Fibroblast of lung (primary cell): ENCODE measurements around the gene GAPDHS.

Experiments used
- CTCF ChIP-seq, 2 donors: IDR thresholded peaks in 1 of 2; conservative IDR thresholded peaks in 1 of 2; 1 replicate in 1 of 2; 2 replicates in 1 of 2; pipeline ENCODE4 v1.5.1; 2011 to 2012; ENCODE audit warnings: low read length in 2 of 2, control low read depth in 1 of 2, inconsistent platforms in 1 of 2, low read depth in 1 of 2, mild to moderate bottlenecking in 1 of 2
- EZH2 ChIP-seq: IDR thresholded peaks from 2 replicates; pipeline ENCODE4 v1.5.1; 2012; ENCODE audit warnings: low read length, control low read depth, mild to moderate bottlenecking; ENCODE audit errors: missing control alignments

- TF ChIP-seq CTCF (conservative IDR thresholded peaks at IDR 0.05 in 1 of 2, IDR thresholded peaks at IDR 0.05 in 1 of 2; ENCODE audit: low read depth in 1 of 2, low read length in 2 of 2) (no peak), EZH2 (no peak)
These were observed 13.3 kb downstream of the GAPDHS start for GRCh38 chr19:35546532-35546931.
